ENCODE results near the gene CSNK2A2. TPM values are rescaled to one million over a fixed set of nuclear protein-coding genes. Genes with fewer than 3 reads are reported as not detected.

The CSNK2A2 gene
- total RNA-seq, 1 donor from 2014 or later: 81.6 TPM

- Histone ChIP-seq H3K4me1 (peaks cover 15% of the 10 kb centered on the region), H3K9me3 (ENCODE audit: low read depth) (no peaks in the 10 kb centered on the region), H3K27ac (no peak overlapping the region), H3K4me3 (no peak overlapping the region), H3K9ac (no peak overlapping the region), H4K20me1 (ENCODE audit: low read depth) (peaks cover 55% of the 10 kb centered on the region), H3K36me3 (peaks cover 5% of the 10 kb centered on the region), H3K79me2 (ENCODE audit: low read depth) (peaks cover 50% of the 10 kb centered on the region), H3K27me3 (no peaks in the 10 kb centered on the region), H3K4me2 (no peak overlapping the region), H3F3A (ENCODE audit: low read depth) (peaks cover 12% of the 10 kb centered on the region), H2AFZ (replicated peaks) (no peak overlapping the region)
- H3K9me3 Mint-ChIP-seq: no peaks in the 10 kb centered on the region
- H3K4me3 Mint-ChIP-seq: no peak overlapping the region
- no peak for DNase-seq (ENCODE audit: low spot score)
- H3K36me3 Mint-ChIP-seq: peaks cover 34% of the 10 kb centered on the region
- no peak for TF ChIP-seq CTCF (IDR thresholded peaks at IDR 0.05)
- TF ChIP-seq EZH2phosphoT487 (IDR thresholded peaks at IDR 0.05): no peak
- no peak for TF ChIP-seq EZH2 (IDR thresholded peaks at IDR 0.05)
- H3K4me1 Mint-ChIP-seq: peaks cover 21% of the 10 kb centered on the region
- peaks cover 3% of the 10 kb centered on the region for H3K27me3 Mint-ChIP-seq (ENCODE audit: insufficient read depth, low read depth)
- H3K27ac Mint-ChIP-seq: no peak overlapping the region
Measured at GRCh38 chr16:58116081-58116480, 81.8 kb downstream of the CSNK2A2 start.

- Histone ChIP-seq H3K4me3 (no peak overlapping the region), H3K9me3 (ENCODE audit: low read depth) (no peaks in the 10 kb centered on the region), H4K20me1 (ENCODE audit: low read depth) (peaks cover 55% of the 10 kb centered on the region), H3K4me1 (peaks cover 14% of the 10 kb centered on the region), H3K79me2 (ENCODE audit: low read depth) (peaks cover 40% of the 10 kb centered on the region), H3K27ac (no peak overlapping the region), H3K36me3 (peaks cover 5% of the 10 kb centered on the region), H3K9ac (no peak overlapping the region), H3K4me2 (no peak overlapping the region), H3F3A (ENCODE audit: low read depth) (peaks cover 18% of the 10 kb centered on the region), H3K27me3 (no peaks in the 10 kb centered on the region), H2AFZ (replicated peaks) (no peak overlapping the region)
- H3K27me3 Mint-ChIP-seq (ENCODE audit: insufficient read depth, low read depth): peaks cover 8% of the 10 kb centered on the region
- H3K4me3 Mint-ChIP-seq: no peak overlapping the region
- no peak for DNase-seq (ENCODE audit: low spot score)
- no peaks in the 10 kb centered on the region for H3K9me3 Mint-ChIP-seq
- H3K27ac Mint-ChIP-seq: no peak overlapping the region
- peaks cover 21% of the 10 kb centered on the region for H3K4me1 Mint-ChIP-seq
- peaks cover 34% of the 10 kb centered on the region for H3K36me3 Mint-ChIP-seq
- TF ChIP-seq EZH2phosphoT487 (IDR thresholded peaks at IDR 0.05): no peak
- TF ChIP-seq CTCF (IDR thresholded peaks at IDR 0.05): no peak
- TF ChIP-seq EZH2 (IDR thresholded peaks at IDR 0.05): no peak
Measured at GRCh38 chr16:58114827-58115825, 82.8 kb downstream of the CSNK2A2 start.

DNA sequence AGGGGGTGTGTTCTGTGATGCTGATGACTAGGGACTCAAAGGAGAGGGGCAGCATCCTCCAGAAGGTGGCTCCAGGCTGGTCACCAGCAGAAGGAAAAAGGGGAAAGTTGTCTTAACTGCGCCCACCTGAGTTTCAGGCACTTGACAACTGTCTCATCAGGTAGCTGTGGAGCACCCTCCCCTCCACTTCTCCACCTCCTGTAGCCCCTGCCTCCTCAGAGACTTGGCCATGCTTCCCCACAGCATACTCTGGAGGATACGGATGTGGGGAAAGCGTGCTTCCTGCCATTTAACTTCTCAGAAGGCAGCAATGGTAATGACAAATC, 86.6 kb downstream of the CSNK2A2 start:
- Mint-ChIP-seq H3K27ac (no peak overlapping the region), H3K4me1 (peaks cover 35% of the 10 kb centered on the region), H3K27me3 (ENCODE audit: insufficient read depth, low read depth) (peaks cover 8% of the 10 kb centered on the region), H3K4me3 (no peak overlapping the region), H3K36me3 (peaks cover 30% of the 10 kb centered on the region), H3K9me3 (no peaks in the 10 kb centered on the region)
- Histone ChIP-seq H3K9ac (no peak overlapping the region), H3K27me3 (no peaks in the 10 kb centered on the region), H3K79me2 (ENCODE audit: low read depth) (peaks cover 2% of the 10 kb centered on the region), H3K4me2 (no peak overlapping the region), H4K20me1 (ENCODE audit: low read depth) (peaks cover 17% of the 10 kb centered on the region), H2AFZ (replicated peaks) (no peak overlapping the region), H3K9me3 (ENCODE audit: low read depth) (no peaks in the 10 kb centered on the region), H3K36me3 (peaks cover 5% of the 10 kb centered on the region), H3K4me3 (no peak overlapping the region), H3F3A (ENCODE audit: low read depth) (peaks cover 18% of the 10 kb centered on the region), H3K27ac (no peak overlapping the region), H3K4me1 (peaks cover 9% of the 10 kb centered on the region)
- no peak for DNase-seq (ENCODE audit: low spot score)
- TF ChIP-seq EZH2phosphoT487 (IDR thresholded peaks at IDR 0.05) (no peak), CTCF (IDR thresholded peaks at IDR 0.05) (no peak), EZH2 (IDR thresholded peaks at IDR 0.05) (no peak)
